HL-60/S4 treated with retinoic acid at 250 ng/mL for 4 days and 3 days (cell line): Measurements from ENCODE around the gene SAG.

ENCODE experiments used
- in situ Hi-C: fragments of 300-500 bp; cut with MboI; formaldehyde crosslinking; loops from 2 replicates; pipeline ENCODE4 v1.7.0; 2022; ENCODE audit warnings: low sequenced_read_pairs

Gene SAG

GRCh38 chr2:233353101-233353768, 45.6 kb downstream of the SAG start:
- in situ Hi-C loops, result no loop called here

DNA sequence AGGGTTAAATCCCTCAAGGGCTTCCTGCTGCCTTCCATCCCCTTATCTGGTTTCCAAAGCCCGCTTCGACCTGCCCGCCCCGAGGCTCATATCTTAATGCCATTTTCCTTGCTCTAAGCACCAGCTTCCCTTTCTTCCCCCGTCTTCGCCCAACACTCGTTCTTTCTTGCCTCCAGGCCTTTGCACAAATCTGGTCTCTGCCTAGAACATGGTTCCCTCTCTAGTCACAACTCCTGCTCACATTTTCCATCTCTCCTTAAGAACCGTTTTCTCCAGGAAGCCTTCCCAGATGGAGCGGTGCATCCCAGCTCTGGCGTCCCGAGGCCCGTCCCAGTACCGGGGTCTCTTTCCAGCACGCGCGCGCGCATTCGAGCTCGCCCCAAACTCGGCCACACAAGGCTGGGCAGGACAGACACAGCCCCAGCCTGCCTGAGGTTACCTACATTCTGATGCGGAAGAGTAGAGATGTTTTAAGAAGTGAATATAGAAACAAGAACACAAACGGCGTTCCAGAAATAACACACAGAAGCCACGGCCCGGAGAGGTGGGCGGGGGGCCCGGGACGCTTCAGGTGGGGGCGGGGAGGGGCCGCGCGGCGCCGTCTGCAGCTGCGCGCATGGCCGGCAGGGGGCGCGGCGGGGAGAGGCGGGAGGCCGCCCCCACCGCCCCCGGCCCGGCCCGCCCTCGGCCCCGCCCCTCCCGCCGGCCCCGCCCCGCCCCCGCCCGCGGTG, 46.3 kb downstream of the SAG start, which contains the start of gene DGKD:
Gene DGKD (plus strand): TSS at position 726 of the 731 bp plus-strand sequence. CDS start 25 bp downstream, outside the sequence.
- in situ Hi-C loops, result no loop called here

DNA sequence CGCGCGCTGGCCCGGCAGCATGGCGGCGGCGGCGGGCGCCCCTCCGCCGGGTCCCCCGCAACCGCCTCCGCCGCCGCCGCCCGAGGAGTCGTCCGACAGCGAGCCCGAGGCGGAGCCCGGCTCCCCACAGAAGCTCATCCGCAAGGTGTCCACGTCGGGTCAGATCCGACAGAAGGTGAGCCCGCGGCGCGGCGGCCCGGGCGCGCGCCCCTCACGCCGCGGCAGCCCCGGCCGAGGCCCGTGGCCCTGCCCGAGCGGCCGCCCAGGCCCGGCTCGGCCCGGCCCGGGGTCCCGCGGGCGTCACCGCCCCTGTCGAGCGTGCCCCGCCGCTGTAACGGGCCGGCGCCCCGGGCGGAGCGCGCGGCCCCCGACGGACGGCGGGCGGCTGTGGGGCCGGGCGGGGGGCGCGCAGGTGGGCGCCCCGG, 46.9 kb downstream of the SAG start:
- in situ Hi-C loops, result no loop called here

DNA sequence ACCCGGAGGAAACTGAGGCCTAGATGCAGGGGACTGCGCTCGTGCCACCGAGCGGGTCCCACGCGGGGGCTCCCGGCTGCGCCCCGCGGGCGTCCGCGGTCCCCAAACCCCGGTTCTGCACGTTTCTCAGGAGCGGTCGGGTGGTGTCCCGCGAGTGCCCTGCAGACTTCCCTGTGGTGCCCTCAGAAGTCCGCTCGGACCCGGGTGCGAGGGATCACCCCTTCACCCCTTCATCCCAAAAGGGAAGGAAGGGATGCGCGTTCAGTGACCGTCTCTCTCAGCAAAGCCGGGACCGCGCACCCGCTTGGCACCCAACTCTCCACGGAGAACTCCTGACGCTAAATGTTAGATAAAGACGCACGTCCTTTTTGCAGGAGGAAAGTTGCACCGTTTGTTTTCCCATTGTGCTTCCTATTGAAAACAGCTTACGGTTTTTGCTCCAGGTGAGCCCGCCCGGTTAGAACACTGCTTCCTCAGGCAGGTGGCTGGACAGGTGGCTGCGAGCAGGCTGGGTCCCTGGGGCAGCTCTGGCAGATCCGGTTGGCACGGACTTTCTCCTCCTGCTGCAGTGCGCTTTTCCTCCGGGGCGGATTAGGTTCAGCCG, 47.5 kb downstream of the SAG start:
- in situ Hi-C loops, result no loop called here

DNA sequence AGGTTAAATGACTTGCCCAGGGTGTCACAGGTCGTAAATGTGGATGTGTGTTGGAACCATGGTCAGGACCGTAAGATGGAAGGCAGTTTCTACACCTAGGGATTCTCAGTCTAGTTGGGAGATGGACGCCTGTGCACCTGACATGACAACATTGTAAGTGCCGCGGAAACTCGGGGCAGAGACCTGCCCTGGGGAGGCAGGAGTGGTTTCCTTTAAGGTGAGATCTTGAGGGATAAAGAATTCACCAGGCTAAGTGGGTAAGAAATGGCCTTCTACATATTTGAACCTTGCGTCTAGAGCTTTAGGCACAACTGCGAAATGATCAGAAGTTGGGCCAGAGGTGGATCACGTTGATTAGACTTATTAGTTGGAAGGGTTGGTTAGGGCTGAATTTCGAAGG, 48.3 kb downstream of the SAG start:
- in situ Hi-C loops, result no loop called here

DNA sequence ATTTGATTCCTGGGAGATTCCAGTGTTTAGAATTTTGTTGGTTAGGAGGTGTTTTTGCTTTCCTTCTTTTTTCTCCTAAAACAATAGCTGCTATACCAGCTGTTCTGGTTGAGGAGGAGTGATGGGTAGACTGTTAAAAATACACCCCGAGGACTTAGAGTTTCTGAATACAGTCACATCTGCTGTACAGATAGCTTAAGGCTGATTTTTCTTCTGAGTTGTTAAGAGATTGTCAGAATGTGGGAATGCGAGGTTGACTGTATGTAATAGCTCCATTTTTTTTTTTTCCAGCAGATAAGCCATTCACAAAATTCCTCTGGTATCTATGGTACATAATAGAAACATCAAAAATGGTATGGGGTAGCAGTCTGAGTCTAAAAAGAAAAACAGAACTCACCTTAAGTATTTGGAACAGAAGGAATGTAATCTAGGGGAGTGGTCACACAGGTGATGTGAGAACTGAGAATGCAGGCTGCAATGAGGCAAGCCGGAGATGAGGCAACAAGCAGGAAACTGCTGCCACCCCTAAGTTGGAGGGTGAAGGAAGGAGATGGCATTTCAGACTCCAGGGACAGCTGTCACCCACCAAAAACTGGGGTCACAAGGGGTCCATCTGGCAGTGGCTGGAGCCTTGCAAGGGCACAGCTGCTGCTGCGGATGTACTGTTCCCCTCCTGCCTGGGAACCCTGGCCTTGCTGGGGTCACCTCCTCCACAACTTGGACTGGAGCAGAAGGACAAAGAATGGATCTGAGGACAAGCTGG, 49.1 kb downstream of the SAG start:
- in situ Hi-C loops, result no loop called here

DNA sequence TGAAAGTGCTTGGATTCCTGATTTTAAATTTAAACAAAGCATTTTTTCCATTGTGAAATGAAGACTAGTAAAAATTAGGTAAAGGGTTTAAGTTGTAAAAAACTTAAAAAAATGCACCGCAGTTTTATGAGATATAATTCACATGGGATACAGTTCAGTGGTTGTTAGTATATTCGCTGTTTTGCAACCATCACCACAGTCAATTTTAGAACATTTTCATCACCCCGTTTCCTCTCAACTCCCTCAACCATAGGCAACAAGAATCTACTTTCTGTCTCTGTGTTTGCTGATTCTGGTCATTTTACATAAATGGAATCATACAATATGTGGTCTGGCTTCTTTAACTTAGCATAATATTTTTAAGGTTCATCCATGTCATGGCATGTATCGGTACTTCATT, 50.7 kb downstream of the SAG start:
- in situ Hi-C loops, result no loop called here

- in situ Hi-C loops, result no loop called here
Observed at GRCh38 chr2:233358947-233359346, 51.3 kb downstream of the SAG start.

DNA sequence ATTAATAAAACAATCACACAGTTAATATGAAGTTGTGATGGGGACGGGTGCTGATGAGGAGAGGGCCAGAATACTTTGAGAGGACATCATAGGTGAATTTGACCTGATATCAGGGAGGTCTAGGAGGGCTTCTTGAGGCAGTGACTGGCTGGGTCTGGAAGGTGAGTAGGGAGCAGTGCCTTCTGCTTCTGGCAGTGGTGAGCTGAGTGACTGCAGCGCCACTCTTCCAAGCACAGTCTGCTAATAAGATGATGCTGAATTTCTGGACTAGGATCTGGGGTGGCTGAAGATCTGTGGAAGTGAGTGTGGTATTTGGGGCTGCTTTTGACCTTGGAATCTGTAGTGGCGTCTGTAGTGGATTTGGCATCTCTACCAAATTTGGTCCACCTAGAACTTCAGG, 52.2 kb downstream of the SAG start:
- in situ Hi-C loops, result no loop called here

DNA sequence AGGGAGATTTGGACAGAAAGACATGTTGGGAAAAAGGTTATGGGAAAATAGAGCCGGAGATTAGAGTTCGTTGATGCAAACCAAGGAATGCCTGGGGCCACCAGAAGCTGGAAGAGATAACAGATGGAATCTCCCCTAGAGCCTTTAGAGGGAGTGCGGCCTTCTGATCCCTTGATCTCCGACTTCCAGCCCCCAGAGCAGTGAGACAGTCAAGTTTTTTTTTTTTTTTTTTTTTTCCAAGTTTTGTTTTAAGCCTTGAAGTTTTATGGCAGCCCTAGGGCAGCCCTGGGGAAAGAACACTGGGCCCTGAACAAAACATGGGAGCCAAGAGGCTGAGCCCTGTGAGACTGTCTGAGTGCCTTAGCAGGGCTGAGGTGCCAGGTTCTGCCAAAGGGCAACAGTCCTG, 53.2 kb downstream of the SAG start:
- in situ Hi-C loops, result no loop called here

DNA sequence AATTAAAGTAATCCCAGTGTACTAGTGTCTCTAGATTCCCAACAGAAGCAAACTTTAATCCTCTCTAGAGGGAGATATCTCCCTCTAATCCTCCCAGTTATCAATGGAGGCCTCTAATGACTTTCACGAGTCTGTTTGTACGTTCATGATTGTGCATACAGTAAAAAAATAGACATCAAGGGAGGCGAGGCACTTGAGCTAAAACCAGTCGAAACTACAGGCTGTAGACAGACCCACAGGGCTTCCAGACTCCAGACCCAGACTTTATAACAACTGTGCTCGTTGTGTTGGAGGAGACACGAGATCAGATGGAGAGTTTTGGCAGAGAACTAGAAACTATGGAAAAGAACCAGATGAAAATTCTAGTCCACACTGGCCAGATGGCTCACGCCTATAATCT, 53.7 kb downstream of the SAG start:
- in situ Hi-C loops, result no loop called here

- in situ Hi-C loops, result no loop called here
Observed at GRCh38 chr2:233362742-233363141, 55.1 kb downstream of the SAG start.

DNA sequence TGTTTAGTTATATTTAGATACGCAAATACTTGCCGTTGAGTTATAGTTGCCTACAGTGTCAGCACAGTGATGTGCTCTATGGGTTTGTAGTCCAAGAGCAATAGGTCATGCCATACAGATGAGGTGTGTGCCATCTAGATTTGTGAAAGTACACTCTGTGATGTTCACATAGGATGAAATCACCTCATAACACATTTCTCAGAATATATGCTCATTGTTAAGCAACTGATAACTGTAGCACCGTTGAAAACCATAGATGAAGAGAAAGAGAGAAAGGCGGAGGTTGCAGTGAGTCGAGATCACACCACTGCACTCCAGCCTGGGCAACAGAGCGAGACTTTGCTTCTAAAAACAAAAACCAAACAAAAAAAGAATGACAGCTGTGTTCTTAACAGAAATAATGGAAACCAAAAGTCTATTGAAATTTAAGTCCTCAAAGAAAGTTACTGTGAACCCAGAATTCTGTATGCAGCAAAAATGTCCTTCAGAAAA, 56.2 kb downstream of the SAG start:
- in situ Hi-C loops, result no loop called here

DNA sequence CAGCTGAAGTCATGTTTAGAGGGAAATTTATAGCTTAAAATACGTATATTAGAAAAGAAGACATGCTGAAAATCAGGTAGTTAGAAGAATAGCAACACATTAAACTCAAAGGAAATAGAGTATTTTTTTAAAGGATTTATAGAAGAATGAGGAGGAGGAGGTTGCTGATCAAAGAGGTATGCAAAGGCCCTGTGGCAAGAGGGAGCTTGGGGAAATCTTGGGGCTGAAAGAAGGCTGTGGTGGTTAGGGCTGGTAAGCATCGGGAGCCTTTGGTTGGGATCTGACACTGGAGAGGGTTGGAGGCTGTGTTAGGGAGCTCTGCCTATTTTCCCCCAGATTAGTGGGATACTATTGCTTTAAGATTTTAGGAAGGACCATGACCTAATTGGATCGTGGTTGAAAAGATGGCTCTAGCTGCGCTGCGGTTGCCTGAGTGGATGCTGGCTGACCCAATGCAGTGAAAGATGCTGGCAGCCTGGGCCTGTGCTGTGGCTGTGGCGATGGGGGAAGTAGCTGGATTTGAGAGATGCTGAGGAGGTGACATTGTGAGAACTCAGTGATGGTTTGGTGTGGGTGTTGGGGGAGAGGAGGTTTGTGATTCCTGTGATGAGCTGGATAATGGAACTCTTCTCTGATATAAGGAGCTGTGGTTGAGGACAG, 58.4 kb downstream of the SAG start:
- in situ Hi-C loops, result no loop called here

GRCh38 chr2:233367586-233367985, 60.0 kb downstream of the SAG start:
- in situ Hi-C loops, result no loop called here

DNA sequence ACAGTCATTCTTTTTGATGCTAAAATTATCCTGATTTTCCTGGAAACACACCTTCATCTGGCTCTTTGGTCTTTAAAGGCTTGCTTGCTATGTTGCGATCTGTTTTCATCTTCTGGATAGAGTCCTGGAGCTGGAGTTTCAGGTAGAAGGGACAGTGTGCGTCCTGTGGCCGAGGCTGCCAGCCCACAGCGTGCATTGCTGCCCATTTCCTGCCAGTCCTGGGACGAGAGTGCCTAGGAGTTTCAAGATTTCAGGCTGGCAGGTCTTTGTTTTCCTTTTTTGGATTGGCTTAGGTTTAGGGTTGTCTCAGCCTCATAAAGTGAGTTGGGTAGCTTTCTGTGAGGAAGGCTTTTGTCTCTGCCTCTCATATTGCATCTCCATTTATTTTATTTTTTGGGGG, 61.1 kb downstream of the SAG start:
- in situ Hi-C loops, result no loop called here

GRCh38 chr2:233369462-233369861, 61.8 kb downstream of the SAG start:
- in situ Hi-C loops, result no loop called here

- in situ Hi-C loops, result no loop called here
Observed at GRCh38 chr2:233369897-233370685, 62.5 kb downstream of the SAG start.

- in situ Hi-C loops, result no loop called here
Observed at GRCh38 chr2:233371641-233372040, 64.0 kb downstream of the SAG start.

GRCh38 chr2:233372855-233373254, 65.2 kb downstream of the SAG start:
- in situ Hi-C loops, result no loop called here
